H1 (cell line): ENCODE measurements around the gene CDK5RAP2. TPM values are rescaled to one million over a fixed set of nuclear protein-coding genes. Genes with fewer than 3 reads are reported as not detected.

ENCODE experiments used
- CTCF ChIA-PET: fragments of 300-600 bp; sonication (Branson Sonifier 250); formaldehyde crosslinking; loops from one replicate; lab custom pipeline; 2021; ENCODE audit not compliant: partially characterized antibody; lab: Charles Lee
- POLR2A ChIA-PET: fragments of 300-600 bp; sonication (Branson Sonifier 250); formaldehyde crosslinking; loops from one replicate; lab custom pipeline; 2021; ENCODE audit warnings: inconsistent platforms; ENCODE audit not compliant: partially characterized antibody; lab: Charles Lee
- DNase-seq, 2 experiments: peaks; one replicate each; pipeline versions ENCODE4 v3.0.0 to v3.0.0-alpha.2; 2010 to 2022; ENCODE audit warnings: low spot score in 2 of 2, low read depth in 1 of 2, mixed read lengths in 1 of 2
- FAIRE-seq: peaks from 2 replicates; lab custom pipeline; 2011; peaks lifted over from hg19 to GRCh38; lab: Jason Lieb, UNC
- H2AFZ ChIP-seq: 2 replicates; pipeline ENCODE4 v1.8.1; 2012; ENCODE audit warnings: low read length, inconsistent platforms
- H2AK5ac ChIP-seq: 2 replicates; pipeline ENCODE4 v1.6.1; 2013; ENCODE audit warnings: low read depth, low read length
- H2BK120ac ChIP-seq: replicated peaks from 2 replicates; pipeline ENCODE3; 2013; ENCODE audit warnings: low read depth, low read length, inconsistent platforms
- H2BK12ac ChIP-seq: 2 replicates; pipeline ENCODE4 v1.6.1; 2013; ENCODE audit warnings: low read depth, low read length
- H2BK15ac ChIP-seq: 2 replicates; pipeline ENCODE4 v1.6.1; 2013; ENCODE audit warnings: low read length
- H2BK20ac ChIP-seq: 2 replicates; pipeline ENCODE4 v1.6.1; 2013; ENCODE audit warnings: low read length
- H2BK5ac ChIP-seq: 2 replicates; pipeline ENCODE4 v1.6.1; 2013; ENCODE audit warnings: low read depth, low read length
- H3K14ac ChIP-seq: 2 replicates; pipeline ENCODE4 v1.6.1; 2013; ENCODE audit warnings: inconsistent platforms; ENCODE audit not compliant: insufficient read length
- H3K18ac ChIP-seq: 2 replicates; pipeline ENCODE4 v1.6.1; 2013; ENCODE audit warnings: low read length; ENCODE audit errors: extremely low read depth
- H3K23ac ChIP-seq: 2 replicates; pipeline ENCODE4 v1.6.1; 2013; ENCODE audit warnings: inconsistent platforms; ENCODE audit not compliant: insufficient read length
- H3K23me2 ChIP-seq: 2 replicates; pipeline ENCODE4 v1.6.1; 2013; ENCODE audit warnings: low read depth, low read length
- H3K27ac ChIP-seq: 2 replicates; pipeline ENCODE4 v1.6.1; 2011; ENCODE audit warnings: low read depth, low read length, inconsistent platforms
- H3K27me3 ChIP-seq, 4 experiments: replicated peaks in 1 of 4; 1 replicate in 1 of 4; 2 replicates in 3 of 4; pipeline versions ENCODE4 v1.6.1 to v1.8.1; 2011 to 2013; ENCODE audit warnings: low read length in 3 of 4, mild to moderate bottlenecking in 3 of 4, inconsistent platforms in 2 of 4, mixed read lengths in 2 of 4, moderate library complexity in 1 of 4; ENCODE audit not compliant: control insufficient read depth in 3 of 4, insufficient read depth in 3 of 4; ENCODE audit errors: extremely low read depth in 1 of 4
- H3K36me3 ChIP-seq, 4 experiments: 2 replicates each; pipeline versions ENCODE4 v1.6.1 to v1.8.1; 2011 to 2013; ENCODE audit warnings: mild to moderate bottlenecking in 4 of 4, low read length in 3 of 4, moderate library complexity in 2 of 4, control low read depth in 1 of 4, inconsistent platforms in 1 of 4; ENCODE audit not compliant: insufficient read depth in 4 of 4, control insufficient read depth in 2 of 4
- H3K4ac ChIP-seq: replicated peaks from 2 replicates; pipeline ENCODE3; 2013; ENCODE audit warnings: low read length, low read depth, mixed read lengths, inconsistent platforms; ENCODE audit not compliant: insufficient read length
- H3K4me1 ChIP-seq, 4 experiments: replicated peaks in 1 of 4; 1 replicate in 1 of 4; 2 replicates in 3 of 4; pipeline versions ENCODE4 v1.6.1 to v1.8.1; 2011 to 2013; ENCODE audit warnings: low read length in 3 of 4, inconsistent platforms in 2 of 4, mixed read lengths in 1 of 4; ENCODE audit not compliant: insufficient read depth in 4 of 4, control insufficient read depth in 3 of 4
- H3K4me2 ChIP-seq, 2 experiments: 2 replicates each; pipeline versions ENCODE4 v1.6.1 to v1.8.1; 2011 to 2013; ENCODE audit warnings: low read depth in 2 of 2, low read length in 2 of 2, control low read depth in 1 of 2, inconsistent platforms in 1 of 2, mild to moderate bottlenecking in 1 of 2; ENCODE audit not compliant: insufficient read depth in 1 of 2
- H3K4me3 ChIP-seq, 4 experiments: fragments of 200-600, 300-600 bp in 1 of 4; sonication (generic), shearing (Covaris generic), sonication (Bioruptor Twin) in 1 of 4; 2 replicates each; pipeline versions ENCODE4 v1.5.1 to v1.8.1; 2011 to 2016; ENCODE audit warnings: low read length in 4 of 4, low read depth in 3 of 4, control low read depth in 2 of 4, inconsistent platforms in 2 of 4, mild to moderate bottlenecking in 2 of 4, mixed read lengths in 1 of 4, moderate library complexity in 1 of 4; ENCODE audit not compliant: insufficient read depth in 2 of 4; ENCODE audit errors: extremely low read depth in 1 of 4
- H3K56ac ChIP-seq: replicated peaks from 2 replicates; pipeline ENCODE3; 2013; ENCODE audit warnings: low read depth, mild to moderate bottlenecking, mixed read lengths, low read length, inconsistent platforms; ENCODE audit not compliant: insufficient read length
- H3K79me1 ChIP-seq: 2 replicates; pipeline ENCODE4 v1.6.1; 2013; ENCODE audit warnings: low read depth, low read length, control low read depth
- H3K79me2 ChIP-seq, 2 experiments: 2 replicates each; pipeline versions ENCODE4 v1.6.1 to v1.8.1; 2012 to 2013; ENCODE audit warnings: low read length in 2 of 2, mild to moderate bottlenecking in 2 of 2, inconsistent platforms in 1 of 2; ENCODE audit not compliant: insufficient read depth in 2 of 2, control insufficient read depth in 1 of 2
- H3K9ac ChIP-seq, 4 experiments: replicated peaks in 1 of 4; 1 replicate in 1 of 4; 2 replicates in 3 of 4; pipeline versions ENCODE4 v1.6.1 to v1.8.1; 2011 to 2013; ENCODE audit warnings: low read depth in 3 of 4, low read length in 3 of 4, control low read depth in 2 of 4, mild to moderate bottlenecking in 2 of 4, moderate library complexity in 2 of 4, inconsistent platforms in 1 of 4; ENCODE audit errors: extremely low read depth in 1 of 4
- H3K9me3 ChIP-seq, 2 experiments: 2 replicates each; pipeline versions ENCODE4 v1.6.1 to v1.8.1; 2012 to 2013; ENCODE audit warnings: mild to moderate bottlenecking in 2 of 2, moderate library complexity in 2 of 2, control low read depth in 1 of 2, inconsistent platforms in 1 of 2, low read depth in 1 of 2, low read length in 1 of 2, mixed read lengths in 1 of 2; ENCODE audit not compliant: insufficient read depth in 2 of 2
- H4K20me1 ChIP-seq, 2 experiments: replicated peaks in 1 of 2; 2 replicates each; pipeline versions ENCODE3 to v1.8.1; 2011 to 2013; ENCODE audit warnings: inconsistent platforms in 2 of 2, low read length in 2 of 2, mild to moderate bottlenecking in 1 of 2; ENCODE audit not compliant: insufficient read depth in 2 of 2, control insufficient read depth in 1 of 2
- H4K5ac ChIP-seq: 2 replicates; pipeline ENCODE4 v1.6.1; 2013; ENCODE audit warnings: low read length, low read depth, mixed read lengths, inconsistent platforms; ENCODE audit not compliant: insufficient read length
- H4K8ac ChIP-seq: 2 replicates; pipeline ENCODE4 v1.8.0; 2013; ENCODE audit warnings: mild to moderate bottlenecking, moderate library complexity, low read length, inconsistent platforms; ENCODE audit not compliant: insufficient read depth; ENCODE audit errors: extremely low read depth
- H4K91ac ChIP-seq: replicated peaks from 2 replicates; pipeline ENCODE3; 2013; ENCODE audit warnings: low read length, mixed read lengths, inconsistent platforms; ENCODE audit not compliant: insufficient read length
- KDM1A ChIP-seq: fragments of 200-600, 300-600 bp; sonication (generic); IDR thresholded peaks from 2 replicates; pipeline ENCODE4 v1.7.1; 2016; ENCODE audit warnings: mild to moderate bottlenecking, low read length, borderline replicate concordance
- PHF8 ChIP-seq: fragments of 200-600 bp; sonication (generic); conservative IDR thresholded peaks from 2 replicates; pipeline ENCODE4 v1.7.1; 2012; ENCODE audit warnings: low read depth, mild to moderate bottlenecking, inconsistent platforms, low read length, moderate library complexity
- SAP30 ChIP-seq: fragments of 300-600 bp; sonication (generic); IDR thresholded peaks from 2 replicates; pipeline ENCODE4 v1.7.1; 2012; ENCODE audit warnings: low read length, moderate library complexity, mild to moderate bottlenecking, inconsistent platforms; ENCODE audit not compliant: insufficient read depth, insufficient replicate concordance
- SP2 ChIP-seq: IDR thresholded peaks from 2 replicates; pipeline ENCODE4 v1.6.1; 2012; ENCODE audit warnings: mild to moderate bottlenecking, low read length, inconsistent platforms
- SRF ChIP-seq: IDR thresholded peaks from 2 replicates; pipeline ENCODE4 v1.6.1; 2011; ENCODE audit warnings: mild to moderate bottlenecking, low read depth, low read length, moderate library complexity
- TAF7 ChIP-seq: optimal IDR thresholded peaks from 2 replicates; pipeline ENCODE3; 2011; ENCODE audit warnings: low read depth, mild to moderate bottlenecking, inconsistent platforms, low read length, moderate library complexity, borderline replicate concordance
- WGBS, 2 experiments: shearing (Covaris generic) in 1 of 2; methylation state at CpG; one replicate each; pipeline versions ENCODE4 v1.1.6 to v1.1.7; 2013 to 2015; ENCODE audit warnings: low lambda C conversion rate in 2 of 2, mixed read lengths in 2 of 2, inconsistent platforms in 1 of 2, low coverage in 1 of 2, missing lambda C conversion rate in 1 of 2; ENCODE audit not compliant: insufficient replicate concordance in 2 of 2, insufficient coverage in 1 of 2, insufficient read length in 1 of 2; ENCODE audit errors: extremely low coverage in 1 of 2, missing lambda C conversion rate in 1 of 2; 5-methylcytosine and 5-hydroxymethylcytosine counted together
- polyA plus RNA-seq, 7 experiments: library from polyadenylated mRNA; depleted of rRNA in 3 of 7; stranded (reverse) in 5 of 7; unstranded in 2 of 7; fragments of >200 nt in 5 of 7; fragments of 200-250 nt in 2 of 7; gene quantifications; 1 replicate in 5 of 7; 2 replicates in 1 of 7; 4 replicates in 1 of 7; pipeline versions ENCODE4 v1.2.1 to v1.2.3, GENCODE V29; 2011 to 2013; ENCODE audit warnings: missing spikeins in 2 of 7, mixed read lengths in 2 of 7
- total RNA-seq: library from RNA; stranded (reverse); fragmentation: NEBNext Ultra II Directional; extraction: Animal tissue kit (Norgen Biotek cat#: 25700); gene quantifications from 2 replicates; pipeline ENCODE4 v1.2.1, GENCODE V29; 2021

CDK5RAP2 gene
- total and polyA plus RNA-seq, 2 of the 8 experiments (the other 6 are each of a cell fraction or from before 2014, with no cell fraction given), result 19.8 to 49.4 TPM

DNA sequence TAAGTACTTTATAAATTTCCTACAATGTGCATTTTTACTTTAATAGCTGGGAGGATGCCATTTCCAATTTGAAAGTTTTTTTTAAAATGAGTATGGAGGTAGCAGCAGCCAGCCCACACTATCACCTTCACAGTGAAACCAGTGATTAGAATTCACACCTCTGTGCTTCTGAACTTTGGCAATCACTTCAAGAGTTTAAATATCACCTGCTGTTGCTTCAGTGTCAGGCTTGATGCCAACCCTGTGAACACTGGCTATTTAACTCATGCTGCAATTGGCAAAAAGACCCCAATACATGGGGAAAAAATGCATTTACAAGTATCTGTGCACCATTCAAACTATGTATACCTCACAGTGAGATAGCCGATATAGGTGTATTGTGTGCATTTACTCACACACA lies 57.4 kb downstream of the CDK5RAP2 start:
- Histone ChIP-seq H2AK5ac (no peak overlapping the region), H2BK5ac (no peak overlapping the region), H3K36me3 (peaks cover 5 to 66% (median 31%) of the 10 kb centered on the region in 4 experiments), H3K23me2 (no peaks in the 10 kb centered on the region; the same call in 1 of the 2 replicates), H3K27me3 (no peaks in the 10 kb centered on the region), H2AFZ (no peak overlapping the region), H2BK15ac (no peak overlapping the region), H4K5ac (no peak overlapping the region), H2BK12ac (no peak overlapping the region), H3K56ac (no peak overlapping the region), H3K27ac (no peak overlapping the region), H3K4ac (no peak overlapping the region), H4K20me1 (no peaks in the 10 kb centered on the region), H3K23ac (no peak overlapping the region), H3K9me3 (no peaks in the 10 kb centered on the region), H3K79me1 (0 out of 2 replicates have a peak, but pooled peaks cover 3% of the 10 kb centered on the region), H2BK20ac (no peak overlapping the region), H3K14ac (no peak overlapping the region), H3K9ac (no peak overlapping the region), H3K4me1 (peaks cover 0 to 6% (median 4%) of the 10 kb centered on the region in 4 experiments; a peak in 4 of 7 replicates), H2BK120ac (no peak overlapping the region), H4K8ac (no peak overlapping the region), H3K4me3 (no peak overlapping the region), H3K4me2 (no peak overlapping the region), H4K91ac (no peak overlapping the region), H3K18ac (no peak overlapping the region), H3K79me2 (no peaks in the 10 kb centered on the region)
- CTCF ChIA-PET, result interaction anchor here (0.7 to 2.7 kb wide), 3 partner anchors 9 to 48 kb away, joined by 3 to 11 read pairs (median 5); no protein-coding TSS in a partner anchor
- DNase-seq (no peak), FAIRE-seq (no peak)
- POLR2A ChIA-PET, result no interaction called here
- 95% methylated on average over 1 of the region's 1 CpG; no CpG with 5 or more reads in 1 of the 2 experiments for WGBS, 2 experiments
- TF ChIP-seq KDM1A (no peak), SRF (no peak), SP2 (no peak), TAF7 (no peak), SAP30 (no peak), PHF8 (no peak)
